Osteocyte (in vitro differentiated cells): Measurements from ENCODE around the gene SRCAP. TPM values are rescaled to one million over a fixed set of nuclear protein-coding genes. Genes with fewer than 3 reads are reported as not detected.

Experiments
- DNase-seq: peaks from one replicate; pipeline ENCODE4 v3.0.0; 2021; ENCODE audit warnings: mixed read lengths; ENCODE audit not compliant: unreplicated experiment; ENCODE audit errors: extremely low spot score
- H3K27ac Mint-ChIP-seq: one replicate; pipeline ENCODE4 v1.8.0; 2021; ENCODE audit warnings: mild to moderate bottlenecking, mixed read lengths; ENCODE audit not compliant: unreplicated experiment
- H3K27me3 Mint-ChIP-seq: one replicate; pipeline ENCODE4 v1.8.0; 2021; ENCODE audit warnings: mixed read lengths; ENCODE audit not compliant: unreplicated experiment
- H3K36me3 Mint-ChIP-seq: one replicate; pipeline ENCODE4 v1.8.0; 2021; ENCODE audit warnings: mixed read lengths; ENCODE audit not compliant: unreplicated experiment
- H3K4me1 Mint-ChIP-seq: one replicate; pipeline ENCODE4 v1.8.0; 2021; ENCODE audit warnings: mixed read lengths; ENCODE audit not compliant: unreplicated experiment
- H3K4me3 Mint-ChIP-seq: one replicate; pipeline ENCODE4 v1.8.0; 2021; ENCODE audit warnings: mild to moderate bottlenecking, moderate library complexity, mixed read lengths; ENCODE audit not compliant: unreplicated experiment
- H3K9me3 Mint-ChIP-seq: one replicate; pipeline ENCODE4 v1.8.0; 2021; ENCODE audit warnings: mixed read lengths; ENCODE audit not compliant: unreplicated experiment
- CTCF ChIP-seq: fragments of 200-600 bp; sonication (generic); IDR thresholded peaks from 2 replicates; pipeline ENCODE4 v1.5.0; 2021; ENCODE audit warnings: antibody characterized with exemption, mild to moderate bottlenecking, moderate library complexity
- total RNA-seq: library from RNA; stranded (reverse); gene quantifications from 2 replicates; pipeline ENCODE4 v1.2.1, GENCODE V29; 2021

The SRCAP gene
- total RNA-seq, 1 donor from 2014 or later: 69.2 TPM

GRCh38 chr16:30753596-30753995 lies 54.6 kb downstream of the SRCAP start:
- Mint-ChIP-seq H3K27me3 (no peaks in the 10 kb centered on the region), H3K36me3 (peaks cover 15% of the 10 kb centered on the region), H3K27ac (no peak overlapping the region), H3K9me3 (no peaks in the 10 kb centered on the region), H3K4me1 (peaks cover 10% of the 10 kb centered on the region), H3K4me3 (no peak overlapping the region)
- no peak for DNase-seq
- no peak for TF ChIP-seq CTCF

GRCh38 chr16:30755955-30756780 lies 57.2 kb downstream of the SRCAP start:
- H3K4me3 Mint-ChIP-seq: no peak overlapping the region
- no peak for DNase-seq
- no peak for TF ChIP-seq CTCF
- H3K4me1 Mint-ChIP-seq: peaks cover 9% of the 10 kb centered on the region
- H3K9me3 Mint-ChIP-seq: no peaks in the 10 kb centered on the region
- H3K27ac Mint-ChIP-seq: no peak overlapping the region
- H3K36me3 Mint-ChIP-seq: peaks cover 17% of the 10 kb centered on the region
- no peaks in the 10 kb centered on the region for H3K27me3 Mint-ChIP-seq

DNA sequence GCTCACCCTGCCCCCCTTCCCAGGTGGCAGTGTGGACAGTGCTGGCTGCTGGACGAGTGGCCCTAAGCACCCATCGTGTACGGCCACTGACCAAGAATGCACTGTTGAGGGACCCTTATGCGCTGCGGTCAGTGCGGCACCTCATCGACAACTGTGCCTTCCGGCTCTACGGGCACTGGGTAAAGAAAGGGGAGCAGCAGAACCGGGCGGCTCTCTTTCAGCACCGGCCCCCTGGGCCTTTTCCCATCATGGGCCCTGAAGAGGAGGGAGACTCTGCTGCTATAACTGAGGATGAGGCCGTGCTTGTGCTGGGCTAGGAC lies 57.8 kb downstream of the SRCAP start:
- Mint-ChIP-seq H3K36me3 (peaks cover 14% of the 10 kb centered on the region), H3K27me3 (no peaks in the 10 kb centered on the region), H3K4me3 (no peak overlapping the region), H3K4me1 (peaks cover 9% of the 10 kb centered on the region), H3K9me3 (no peaks in the 10 kb centered on the region), H3K27ac (no peak overlapping the region)
- TF ChIP-seq CTCF: no peak
- no peak for DNase-seq

GRCh38 chr16:30757316-30757715 lies 58.3 kb downstream of the SRCAP start:
- Mint-ChIP-seq H3K4me3 (no peak overlapping the region), H3K27me3 (no peaks in the 10 kb centered on the region), H3K27ac (no peak overlapping the region), H3K4me1 (peaks cover 9% of the 10 kb centered on the region), H3K36me3 (peaks cover 14% of the 10 kb centered on the region), H3K9me3 (no peaks in the 10 kb centered on the region)
- no peak for TF ChIP-seq CTCF
- DNase-seq: no peak

DNA sequence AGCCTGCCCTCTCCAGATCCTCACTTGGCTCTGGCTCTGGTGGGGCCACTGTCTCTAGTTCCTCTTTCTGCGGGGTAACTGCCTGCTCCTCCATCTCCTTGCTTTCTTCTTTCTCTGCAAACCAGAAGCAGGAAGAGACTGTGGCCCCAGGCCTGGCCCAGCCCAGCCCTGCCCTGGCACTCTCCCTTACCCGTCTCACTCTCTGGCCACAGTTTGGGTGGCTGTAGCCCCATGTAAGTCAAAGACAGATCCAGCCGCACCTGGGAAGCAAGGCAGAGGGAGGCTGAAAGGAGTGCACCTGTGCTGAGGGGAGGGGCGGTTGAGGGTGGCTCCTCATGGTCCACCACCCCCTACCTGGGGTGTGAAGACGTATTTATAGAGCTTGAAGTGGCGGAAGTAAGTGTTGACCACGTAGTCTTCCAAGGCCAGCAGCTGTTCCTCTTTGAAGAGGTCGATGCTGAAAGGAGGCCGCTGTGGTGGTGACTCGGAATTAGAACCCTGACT lies 60.1 kb downstream of the SRCAP start:
- Mint-ChIP-seq H3K9me3 (no peaks in the 10 kb centered on the region), H3K36me3 (peaks cover 17% of the 10 kb centered on the region), H3K4me1 (peaks cover 22% of the 10 kb centered on the region), H3K27ac (no peak overlapping the region), H3K4me3 (no peak overlapping the region), H3K27me3 (no peaks in the 10 kb centered on the region)
- TF ChIP-seq CTCF: no peak
- DNase-seq: no peak
